Stomach smooth muscle (tissue), 2 donors: ENCODE results near the gene HDAC5.
"Not testable (repeated sequence)": the region's sequence is repeated elsewhere in the genome, so short reads cannot be mapped to it uniquely, and the experiment has no call there.

Source experiments
- H3K27ac ChIP-seq: one replicate; pipeline ENCODE4 v1.7.0; 2013; ENCODE audit warnings: mild to moderate bottlenecking, low read length, inconsistent platforms
- H3K27me3 ChIP-seq, 2 donors: one replicate each; pipeline ENCODE4 v1.7.0; 2013; ENCODE audit warnings: low read length in 2 of 2; ENCODE audit not compliant: insufficient read depth in 2 of 2, control insufficient read depth in 1 of 2
- H3K36me3 ChIP-seq, 2 donors: one replicate each; pipeline ENCODE4 v1.7.0; 2013; ENCODE audit warnings: low read length in 2 of 2; ENCODE audit not compliant: control insufficient read depth in 2 of 2, insufficient read depth in 2 of 2
- H3K4me1 ChIP-seq: one replicate; pipeline ENCODE4 v1.7.0; 2013; ENCODE audit warnings: low read length; ENCODE audit not compliant: control insufficient read depth, insufficient read depth
- H3K4me3 ChIP-seq, 2 donors: one replicate each; pipeline ENCODE4 v1.7.0; 2013; ENCODE audit warnings: low read length in 2 of 2
- H3K9ac ChIP-seq, 2 donors: one replicate each; pipeline ENCODE4 v1.7.0; 2013; ENCODE audit warnings: low read length in 2 of 2, mild to moderate bottlenecking in 1 of 2
- H3K9me3 ChIP-seq, 2 donors: one replicate each; pipeline ENCODE4 v1.7.0; 2013; ENCODE audit warnings: low read length in 2 of 2; ENCODE audit not compliant: control insufficient read depth in 2 of 2
- donor health status: healthy.
- donor health status: Pancreatic carcinoma.

Gene HDAC5

DNA sequence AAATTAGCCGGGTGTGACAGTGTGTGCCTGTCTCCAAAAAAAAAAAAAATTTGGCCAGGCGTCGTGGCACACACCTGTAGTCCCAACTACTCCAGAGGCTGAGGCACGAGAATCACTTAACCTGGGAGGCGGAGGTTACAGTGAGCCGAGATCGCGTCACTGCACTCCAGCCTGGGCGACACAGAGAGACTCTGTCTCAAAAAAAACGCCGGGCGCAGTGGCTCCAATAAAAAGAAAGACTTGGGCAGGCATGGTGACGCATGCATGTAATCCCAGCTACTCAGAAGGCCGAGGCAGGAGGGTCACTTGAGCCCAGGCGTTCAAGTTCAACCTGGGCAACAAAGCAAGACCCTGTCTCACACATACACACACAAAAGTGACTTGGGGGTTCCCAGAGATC is 60.6 kb downstream of the HDAC5 start:
- Histone ChIP-seq H3K9ac (no peak overlapping the region), H3K4me3 (no peak overlapping the region), H3K27ac (no peak overlapping the region), H3K4me1 (peaks cover 5% of the 10 kb centered on the region), H3K9me3 (no peaks in the 10 kb centered on the region), H3K36me3 (peaks cover 13 to 19% of the 10 kb centered on the region in 2 donors), H3K27me3 (no peaks in the 10 kb centered on the region)

GRCh38 chr17:44061446-44061845 is 62.0 kb downstream of the HDAC5 start:
- Histone ChIP-seq H3K4me1 (peaks cover 5% of the 10 kb centered on the region), H3K27ac (no peak overlapping the region), H3K9me3 (no peaks in the 10 kb centered on the region), H3K4me3 (no peak overlapping the region), H3K9ac (no peak overlapping the region), H3K36me3 (peaks cover 13 to 19% of the 10 kb centered on the region in 2 donors), H3K27me3 (no peaks in the 10 kb centered on the region)

DNA sequence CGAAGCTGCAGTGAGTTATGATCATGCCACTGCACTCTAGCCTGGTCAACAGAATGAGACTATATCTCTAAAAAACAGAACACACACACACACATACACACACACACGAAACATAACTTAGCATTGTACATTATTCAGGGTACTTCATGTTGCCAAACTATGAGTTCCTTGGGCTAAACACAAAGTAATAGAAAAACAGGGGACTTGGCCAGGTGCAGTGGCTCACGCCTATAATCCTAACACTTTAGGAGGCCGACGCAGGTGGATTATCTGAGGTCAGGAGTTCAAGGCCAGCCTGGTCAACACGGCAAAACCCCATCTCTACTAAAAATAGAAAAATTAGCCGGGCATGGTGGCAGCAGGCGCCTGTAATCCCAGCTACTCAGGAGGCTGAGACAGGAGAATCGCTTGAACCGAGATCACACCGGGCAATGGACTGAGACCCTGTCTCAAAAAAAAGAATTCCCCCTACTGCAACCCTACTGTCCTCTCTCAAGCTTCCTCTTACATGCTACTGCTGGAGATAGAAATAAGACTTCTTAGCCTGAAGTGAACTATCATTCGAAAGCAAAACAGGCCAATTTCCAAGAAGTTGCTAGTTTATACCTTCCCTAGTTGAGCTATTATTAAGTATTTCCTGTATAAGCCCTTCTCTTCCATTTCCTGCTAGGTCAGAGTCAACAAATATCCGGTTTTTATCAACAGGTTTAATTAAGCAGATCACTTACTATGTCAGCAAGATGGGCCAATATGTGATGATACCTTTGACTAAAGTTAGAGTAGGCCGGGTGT is 64.1 kb downstream of the HDAC5 start:
- H3K9ac ChIP-seq: no peak overlapping the region
- no peaks in the 10 kb centered on the region for H3K27me3 ChIP-seq
- H3K9me3 ChIP-seq: no peaks in the 10 kb centered on the region
- H3K4me3 ChIP-seq: no peak overlapping the region
- H3K4me1 ChIP-seq: no peaks in the 10 kb centered on the region
- H3K36me3 ChIP-seq: peaks cover 13 to 19% of the 10 kb centered on the region in 2 donors
- no peak overlapping the region for H3K27ac ChIP-seq

DNA sequence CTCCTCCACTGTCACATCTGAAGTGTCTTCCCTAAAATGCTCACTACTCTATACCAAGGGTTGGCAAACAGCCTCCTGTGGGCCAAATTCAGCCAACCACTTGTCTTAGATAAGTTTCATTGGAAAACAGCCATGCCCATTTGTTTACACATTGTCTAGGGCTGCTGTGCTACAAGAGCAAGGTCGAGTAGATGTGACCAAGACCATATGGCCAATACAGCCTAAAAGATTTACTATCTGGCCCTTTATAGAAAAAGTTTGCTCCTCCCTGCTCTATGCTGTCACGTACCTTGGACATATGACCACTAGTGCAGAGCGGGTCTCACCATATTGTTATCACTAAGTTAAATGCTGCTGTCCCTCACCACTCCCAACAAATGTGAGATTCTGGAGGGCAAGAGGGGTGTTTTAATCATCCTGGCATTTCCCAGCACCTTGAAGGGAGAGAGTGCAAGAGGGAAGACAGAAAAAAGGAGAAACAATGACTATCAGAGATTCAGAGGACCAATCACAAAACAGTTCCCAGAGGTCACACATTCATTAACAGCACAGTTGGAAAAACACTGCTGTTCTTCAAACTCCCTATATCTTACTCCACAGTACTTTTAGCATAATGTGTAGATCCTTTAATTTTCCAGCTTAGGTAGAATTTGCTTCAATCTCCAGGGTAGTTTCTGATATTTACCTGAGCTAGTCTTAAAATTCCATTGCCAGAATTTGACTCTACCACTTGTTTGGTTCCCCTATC is 70.1 kb downstream of the HDAC5 start:
- no peak overlapping the region for H3K4me3 ChIP-seq

DNA sequence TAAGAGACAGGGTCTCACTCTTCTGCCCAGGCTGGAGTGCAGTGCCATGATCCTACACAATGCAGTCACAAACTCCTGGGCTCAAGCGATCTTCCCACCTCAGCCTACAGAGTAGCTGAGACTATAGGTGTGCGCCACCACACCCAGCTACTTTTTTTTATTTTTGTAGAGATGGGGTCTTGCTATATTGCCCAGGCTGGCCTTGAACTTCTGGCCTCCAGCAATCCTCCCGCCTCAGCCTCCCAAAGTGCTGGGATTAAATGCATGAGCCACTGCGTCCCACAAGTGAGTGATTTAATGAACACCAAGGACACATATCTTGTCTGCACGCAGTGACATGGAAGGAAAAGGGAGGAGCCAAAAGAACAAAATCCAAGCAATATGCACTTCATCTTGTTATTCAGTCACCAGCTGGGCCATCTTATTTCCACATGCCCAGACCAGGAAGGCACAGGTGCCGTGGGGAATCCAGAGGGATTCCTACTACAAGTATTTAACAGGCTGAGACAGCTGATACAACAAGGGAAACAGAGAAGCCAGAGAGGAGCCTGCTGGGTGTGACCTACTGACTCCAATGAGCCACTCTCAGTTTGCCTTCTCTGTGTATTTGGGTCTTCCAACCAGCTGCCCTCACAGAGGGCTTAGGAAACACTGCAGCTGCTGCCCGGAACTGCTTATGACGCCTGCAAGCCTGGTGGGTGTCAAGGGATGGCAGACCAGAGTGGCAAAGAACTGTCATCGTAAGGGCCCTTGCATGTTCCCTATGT is 74.0 kb downstream of the HDAC5 start:
- Histone ChIP-seq H3K27me3 (no peaks in the 10 kb centered on the region), H3K9me3 (no peaks in the 10 kb centered on the region), H3K4me3 (no peak overlapping the region), H3K9ac (no peak overlapping the region), H3K4me1 (peaks cover 6% of the 10 kb centered on the region), H3K27ac (no peak overlapping the region), H3K36me3 (peaks cover 12 to 22% of the 10 kb centered on the region in 2 donors)

More for the DNA sequence above, 70.1 kb downstream of the HDAC5 start:
- no peaks in the 10 kb centered on the region for H3K27me3 ChIP-seq
- no peak overlapping the region for H3K27ac ChIP-seq
- peaks cover 12 to 18% of the 10 kb centered on the region in 2 donors for H3K36me3 ChIP-seq
- H3K9ac ChIP-seq: no peak overlapping the region
- H3K9me3 ChIP-seq: no peaks in the 10 kb centered on the region
- H3K4me1 ChIP-seq: peaks cover 6% of the 10 kb centered on the region

DNA sequence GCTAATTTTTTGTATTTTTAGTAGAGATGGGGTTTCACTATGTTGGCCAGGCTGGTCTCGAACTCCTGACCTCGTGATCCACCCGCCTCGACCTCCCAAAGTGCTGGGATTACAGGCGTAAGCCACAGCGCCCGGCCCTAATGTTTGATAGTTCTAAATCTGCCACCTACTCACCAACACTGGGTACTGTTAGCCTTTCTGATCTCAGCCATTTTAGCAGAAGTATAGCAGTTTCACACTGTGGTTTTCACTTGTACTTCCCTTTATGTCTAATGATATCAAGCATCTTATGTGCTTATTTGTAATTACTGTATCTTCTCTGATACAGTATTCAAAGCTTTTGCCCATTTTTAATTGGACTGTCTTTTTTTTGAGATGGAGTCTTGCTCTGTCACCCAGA is 76.5 kb downstream of the HDAC5 start:
- H3K4me3 ChIP-seq: not testable (repeated sequence)
- H3K36me3 ChIP-seq: peaks cover 10 to 22% of the 10 kb centered on the region in 2 donors

GRCh38 chr17:44045486-44045885 is 78.0 kb downstream of the HDAC5 start:
- no peaks in the 10 kb centered on the region for H3K9me3 ChIP-seq
- H3K9ac ChIP-seq: no peak overlapping the region
- H3K27ac ChIP-seq: no peak overlapping the region
- H3K4me1 ChIP-seq: peaks cover 19% of the 10 kb centered on the region
- peaks cover 7 to 17% of the 10 kb centered on the region in 2 donors for H3K36me3 ChIP-seq
- H3K4me3 ChIP-seq: no peak overlapping the region
- H3K27me3 ChIP-seq: no peaks in the 10 kb centered on the region

More for the DNA sequence above, 76.5 kb downstream of the HDAC5 start:
- not testable (repeated sequence) for H3K27me3 ChIP-seq, H3K4me1 ChIP-seq, H3K9ac ChIP-seq, H3K27ac ChIP-seq, H3K9me3 ChIP-seq

DNA sequence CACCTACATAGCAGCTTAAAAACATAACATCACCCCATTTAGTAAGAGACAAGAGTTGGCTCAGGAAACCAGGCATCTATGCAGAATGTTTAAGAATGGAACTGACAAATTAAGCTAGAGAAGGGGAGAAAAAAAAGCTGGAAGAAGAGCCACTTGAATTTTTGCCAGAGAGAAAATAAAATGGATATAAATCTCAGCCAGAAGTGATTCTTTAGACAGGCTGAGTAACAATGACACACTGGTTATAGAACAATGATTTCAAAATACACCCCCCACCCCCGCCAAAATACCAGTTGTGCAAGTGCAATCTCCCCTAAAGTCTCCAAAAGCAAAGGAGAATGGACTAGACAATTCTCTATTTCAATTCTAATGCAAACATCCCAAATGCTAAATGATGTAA is 79.4 kb downstream of the HDAC5 start:
- Histone ChIP-seq H3K27ac (no peak overlapping the region), H3K4me1 (peaks cover 27% of the 10 kb centered on the region), H3K9me3 (no peaks in the 10 kb centered on the region), H3K36me3 (peaks cover under 1 to 9% of the 10 kb centered on the region in 2 donors), H3K4me3 (no peak overlapping the region), H3K27me3 (no peaks in the 10 kb centered on the region), H3K9ac (no peak overlapping the region)

DNA sequence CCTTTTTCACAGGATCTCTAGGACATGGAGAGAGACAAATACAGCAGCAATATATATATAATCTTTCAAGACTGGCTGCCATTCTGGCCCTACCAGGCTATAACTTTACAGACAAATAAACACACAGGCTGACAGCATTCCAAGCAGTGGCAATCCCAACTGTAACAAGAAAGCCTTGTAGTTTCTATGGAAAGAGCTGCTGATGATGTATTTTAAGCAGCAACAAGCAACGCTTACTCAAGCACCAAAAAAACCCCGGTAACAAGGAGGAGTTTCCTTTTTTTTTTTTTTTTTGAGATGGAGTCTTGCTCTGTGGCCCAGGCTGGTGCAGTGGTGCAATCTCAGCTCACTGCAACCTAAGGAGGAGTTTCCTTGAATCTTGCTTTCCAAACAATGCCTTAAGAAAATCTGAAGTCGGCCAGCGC is 80.2 kb downstream of the HDAC5 start:
- Histone ChIP-seq H3K4me3 (no peak overlapping the region), H3K9me3 (no peaks in the 10 kb centered on the region), H3K36me3 (peaks cover 0 to 7% of the 10 kb centered on the region in 2 donors), H3K27ac (peak overlapping the region; percentile 24), H3K27me3 (no peaks in the 10 kb centered on the region), H3K4me1 (peaks cover 27% of the 10 kb centered on the region), H3K9ac (no peak overlapping the region)

- Histone ChIP-seq H3K9ac (peak overlapping the region; percentile 3 to 13), H3K27ac (peak overlapping the region; percentile 53), H3K4me1 (peaks cover 27% of the 10 kb centered on the region), H3K36me3 (peaks cover 10 to 12% of the 10 kb centered on the region in 2 donors), H3K27me3 (no peaks in the 10 kb centered on the region), H3K4me3 (peak overlapping the region in 1 of 2 donors; percentile 29), H3K9me3 (no peaks in the 10 kb centered on the region)
Observed at GRCh38 chr17:44039829-44040635, 83.4 kb downstream of the HDAC5 start.
